ENCODE data around the gene NPFF. TPM values are rescaled to one million over a fixed set of nuclear protein-coding genes. Genes with fewer than 3 reads are reported as not detected.

NPFF gene
- total and polyA plus RNA-seq, 7 donors = not detected

DNA sequence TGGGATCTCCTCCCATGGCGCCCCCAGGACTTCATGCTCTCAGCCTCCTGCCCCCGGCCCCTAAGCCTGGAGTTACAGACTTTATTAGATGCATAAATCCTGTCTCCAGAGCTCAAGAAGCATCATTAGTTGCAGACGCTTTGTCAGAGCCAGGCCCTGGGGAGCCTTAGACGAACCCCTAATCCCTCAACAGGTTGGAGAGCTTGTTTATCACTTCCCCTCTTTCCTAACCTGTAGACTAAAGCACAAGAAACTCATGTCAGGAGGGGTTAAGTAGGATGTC is 260 bp upstream of the NPFF start:
- Histone ChIP-seq H3K4me1 (peaks cover 0 to 11% (median 7%) of the 10 kb centered on the region in 4 donors), H3K27ac (no peak overlapping the region), H3K4me3 (no peak overlapping the region), H3K36me3 (peaks cover 4 to 70% (median 25%) of the 10 kb centered on the region in 4 donors), H3K9me3 (no peaks in the 10 kb centered on the region), H3K27me3 (no peaks in the 10 kb centered on the region)
- no peak for TF ChIP-seq POLR2AphosphoS5 (IDR thresholded peaks at IDR 0.05)
- TF ChIP-seq POLR2A (IDR thresholded peaks at IDR 0.05) = no peak
- TF ChIP-seq, protein P1, sequence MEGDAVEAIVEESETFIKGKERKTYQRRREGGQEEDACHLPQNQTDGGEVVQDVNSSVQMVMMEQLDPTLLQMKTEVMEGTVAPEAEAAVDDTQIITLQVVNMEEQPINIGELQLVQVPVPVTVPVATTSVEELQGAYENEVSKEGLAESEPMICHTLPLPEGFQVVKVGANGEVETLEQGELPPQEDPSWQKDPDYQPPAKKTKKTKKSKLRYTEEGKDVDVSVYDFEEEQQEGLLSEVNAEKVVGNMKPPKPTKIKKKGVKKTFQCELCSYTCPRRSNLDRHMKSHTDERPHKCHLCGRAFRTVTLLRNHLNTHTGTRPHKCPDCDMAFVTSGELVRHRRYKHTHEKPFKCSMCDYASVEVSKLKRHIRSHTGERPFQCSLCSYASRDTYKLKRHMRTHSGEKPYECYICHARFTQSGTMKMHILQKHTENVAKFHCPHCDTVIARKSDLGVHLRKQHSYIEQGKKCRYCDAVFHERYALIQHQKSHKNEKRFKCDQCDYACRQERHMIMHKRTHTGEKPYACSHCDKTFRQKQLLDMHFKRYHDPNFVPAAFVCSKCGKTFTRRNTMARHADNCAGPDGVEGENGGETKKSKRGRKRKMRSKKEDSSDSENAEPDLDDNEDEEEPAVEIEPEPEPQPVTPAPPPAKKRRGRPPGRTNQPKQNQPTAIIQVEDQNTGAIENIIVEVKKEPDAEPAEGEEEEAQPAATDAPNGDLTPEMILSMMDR (IDR thresholded peaks at IDR 0.05) = no peak
- TF ChIP-seq EP300 (IDR thresholded peaks at IDR 0.05) = no peak
- 89 to 90% methylated on average over 4 of the region's 4 CpGs for WGBS, 2 donors
- intact Hi-C loops (cut with DNase I) = no loop called here
- no peak for DNase-seq

DNA sequence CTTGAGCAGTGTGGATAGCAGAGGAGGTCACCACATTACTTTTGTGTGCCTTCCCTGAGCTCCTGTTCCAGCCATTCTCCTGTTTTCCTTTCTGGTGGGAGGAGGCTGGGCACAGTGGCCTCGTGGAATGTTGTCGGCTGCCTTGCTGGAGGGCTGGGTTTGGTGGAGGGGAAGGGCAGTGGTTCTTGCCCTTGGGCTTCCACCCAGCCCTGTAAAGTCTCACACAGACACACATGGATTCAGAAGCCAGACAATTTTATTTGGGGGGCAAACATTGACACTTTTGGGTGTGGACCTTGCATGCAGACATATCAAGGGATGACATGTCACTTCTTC is 866 bp downstream of the NPFF start:
- Histone ChIP-seq H3K4me1 (peaks cover 0 to 22% (median 17%) of the 10 kb centered on the region in 4 donors), H3K4me3 (no peak overlapping the region), H3K27ac (peak overlapping the region in 1 of 4 donors; percentile 53), H3K9me3 (no peaks in the 10 kb centered on the region), H3K27me3 (no peaks in the 10 kb centered on the region), H3K36me3 (peaks cover 1 to 58% (median 20%) of the 10 kb centered on the region in 4 donors)
- TF ChIP-seq, protein P1 (IDR thresholded peaks at IDR 0.05) = no peak
- TF ChIP-seq POLR2A (IDR thresholded peaks at IDR 0.05) = no peak
- TF ChIP-seq EP300 (IDR thresholded peaks at IDR 0.05) = no peak
- TF ChIP-seq POLR2AphosphoS5 (IDR thresholded peaks at IDR 0.05) = no peak
- 60 to 62% methylated on average over 2 of the region's 2 CpGs for WGBS, 2 donors
- intact Hi-C loops (cut with DNase I) = no loop called here
- no peak for DNase-seq

DNA sequence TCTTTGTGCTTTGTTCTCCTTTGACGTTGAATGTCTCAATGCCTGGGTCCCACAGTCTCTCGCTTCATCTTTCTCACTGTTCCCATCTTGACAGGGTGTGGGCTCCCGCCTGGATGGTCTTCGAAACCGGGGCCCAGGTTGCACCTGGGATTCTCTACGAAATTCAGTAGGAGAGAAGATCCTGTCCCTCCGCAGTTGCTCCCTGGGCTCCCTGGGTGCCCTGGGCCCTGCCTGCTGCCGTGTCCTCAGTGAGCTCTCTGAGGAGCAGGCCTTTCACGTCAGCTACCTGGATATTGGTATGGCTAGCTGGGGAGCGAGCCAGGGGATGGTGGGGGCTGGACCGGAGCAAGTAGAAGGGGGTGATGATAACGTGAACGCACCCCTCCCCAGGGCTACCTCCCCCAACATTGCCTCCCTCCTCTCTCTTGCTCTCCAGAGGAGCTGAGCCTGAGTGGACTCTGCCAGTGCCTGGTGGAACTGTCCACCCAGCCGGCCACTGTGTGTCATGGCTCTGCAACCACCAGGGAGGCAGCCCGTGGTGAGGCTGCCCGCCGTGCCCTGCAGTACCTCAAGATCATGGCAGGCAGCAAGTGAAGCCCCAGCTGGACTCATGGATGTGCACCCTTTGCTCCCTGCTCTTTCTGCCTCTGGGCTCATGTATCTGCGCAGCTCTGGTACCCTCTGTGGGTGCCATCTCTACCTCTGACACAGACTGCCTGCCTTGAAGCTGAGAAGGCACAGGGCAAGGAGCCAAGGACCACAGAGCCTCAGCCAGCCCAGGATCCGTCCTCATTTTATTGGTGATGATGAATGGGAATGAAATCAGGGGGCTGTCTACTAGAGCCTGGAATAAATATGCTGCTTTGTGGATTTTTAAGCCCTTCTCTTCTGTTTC is 1.5 kb downstream of the NPFF start:
- WGBS, 2 donors = 83 to 85% methylated on average over 19 of the region's 19 CpGs
- peak; percentile 67 for DNase-seq
- Histone ChIP-seq H3K36me3 (peaks cover 0 to 52% (median 20%) of the 10 kb centered on the region in 4 donors), H3K9me3 (no peaks in the 10 kb centered on the region), H3K27ac (peak overlapping the region in 2 of 4 donors; percentile 46 to 53), H3K4me3 (no peak overlapping the region), H3K27me3 (no peaks in the 10 kb centered on the region), H3K4me1 (peaks cover 0 to 22% (median 18%) of the 10 kb centered on the region in 4 donors)
- intact Hi-C loops (cut with DNase I) = no loop called here
- TF ChIP-seq EP300 (IDR thresholded peaks at IDR 0.05) (no peak), POLR2AphosphoS5 (IDR thresholded peaks at IDR 0.05) (no peak), POLR2A (IDR thresholded peaks at IDR 0.05) (no peak)
- TF ChIP-seq, protein P1 (IDR thresholded peaks at IDR 0.05) = no peak

DNA sequence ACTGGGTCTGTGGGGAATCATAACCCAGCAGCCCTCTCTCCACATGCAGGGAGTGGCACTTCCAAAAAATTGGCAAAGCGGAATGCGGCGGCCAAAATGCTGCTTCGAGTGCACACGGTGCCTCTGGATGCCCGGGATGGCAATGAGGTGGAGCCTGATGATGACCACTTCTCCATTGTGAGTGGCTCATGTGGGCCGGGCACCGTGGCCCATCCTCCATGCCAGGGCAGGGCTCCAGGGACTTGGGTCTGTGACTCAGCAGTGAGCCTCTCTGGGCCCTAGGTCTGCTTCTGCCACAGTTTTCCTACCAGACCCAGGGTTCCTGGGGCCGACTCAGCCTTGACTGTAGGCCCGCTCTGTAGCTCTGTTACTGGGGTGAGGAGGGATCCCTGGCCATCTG is 2.2 kb downstream of the NPFF start:
- Histone ChIP-seq H3K36me3 (peaks cover 0 to 45% (median 17%) of the 10 kb centered on the region in 4 donors), H3K4me3 (no peak overlapping the region), H3K9me3 (no peaks in the 10 kb centered on the region), H3K27ac (peak overlapping the region in 2 of 4 donors; percentile 46 to 53), H3K4me1 (peaks cover 0 to 26% (median 19%) of the 10 kb centered on the region in 4 donors), H3K27me3 (no peaks in the 10 kb centered on the region)
- intact Hi-C loops (cut with DNase I) = no loop called here
- WGBS, 2 donors = 88 to 92% methylated on average over 10 of the region's 10 CpGs
- no peak for DNase-seq
- TF ChIP-seq POLR2AphosphoS5 (IDR thresholded peaks at IDR 0.05) (peak in 1 of 4 donors; percentile 28), POLR2A (IDR thresholded peaks at IDR 0.05) (no peak)

DNA sequence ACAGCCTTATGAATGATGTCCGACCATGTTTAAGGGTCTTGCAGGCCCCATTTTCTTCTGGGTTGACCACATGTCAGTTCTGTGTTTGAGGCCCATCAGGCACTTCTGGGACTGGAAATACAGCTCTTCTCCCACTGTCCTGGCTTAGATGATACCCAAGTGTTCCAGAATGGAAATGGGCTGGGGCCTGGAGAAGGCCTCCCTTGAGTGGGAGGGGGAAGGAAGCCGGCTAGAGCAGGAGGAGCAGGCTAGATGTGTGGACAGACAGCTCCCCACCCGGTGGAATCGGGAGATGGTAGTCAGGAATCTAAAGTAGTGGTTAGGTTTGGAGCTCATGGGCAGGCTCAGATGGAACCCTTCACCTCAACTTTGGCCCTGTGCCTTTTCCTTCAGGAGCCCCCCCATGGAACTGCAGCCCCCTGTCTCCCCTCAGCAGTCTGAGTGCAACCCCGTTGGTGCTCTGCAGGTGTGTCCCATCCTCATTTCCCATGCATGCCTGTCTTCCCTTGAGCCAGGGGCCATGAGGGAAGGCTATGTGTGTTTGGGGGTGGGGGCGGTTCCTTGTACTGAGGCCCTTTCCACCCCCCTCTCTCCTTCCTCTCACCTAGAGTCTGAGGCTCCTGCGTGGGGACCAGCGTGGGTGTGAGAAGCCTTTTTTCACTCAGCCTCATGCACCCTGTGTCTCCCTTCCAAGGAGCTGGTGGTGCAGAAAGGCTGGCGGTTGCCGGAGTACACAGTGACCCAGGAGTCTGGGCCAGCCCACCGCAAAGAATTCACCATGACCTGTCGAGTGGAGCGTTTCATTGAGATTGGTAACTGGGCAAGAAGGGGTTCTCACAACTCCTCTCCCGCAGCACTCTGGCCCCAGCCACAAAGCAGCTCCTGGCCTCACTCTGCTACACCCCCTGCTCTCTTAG is 3.0 kb downstream of the NPFF start:
- DNase-seq = peak; percentile 66
- no peak overlapping the region for H3K4me3 ChIP-seq
- peak overlapping the region in 1 of 4 donors; percentile 53 for H3K27ac ChIP-seq
- peaks cover 0 to 32% (median 22%) of the 10 kb centered on the region in 4 donors for H3K4me1 ChIP-seq
- H3K27me3 ChIP-seq = no peaks in the 10 kb centered on the region
- 85 to 89% methylated on average over 14 of the region's 14 CpGs for WGBS, 2 donors
- peaks cover 0 to 38% (median 17%) of the 10 kb centered on the region in 4 donors for H3K36me3 ChIP-seq
- H3K9me3 ChIP-seq = no peaks in the 10 kb centered on the region
- intact Hi-C loops (cut with DNase I) = loop anchor here (5.0 kb wide), 2 partner anchors 182 to 452 kb away; partner anchors contain the start of genes AAAS and TNS2
- TF ChIP-seq POLR2AphosphoS5 (IDR thresholded peaks at IDR 0.05) (no peak), EP300 (IDR thresholded peaks at IDR 0.05) (no peak), POLR2A (IDR thresholded peaks at IDR 0.05) (no peak)
- TF ChIP-seq, protein P1 (IDR thresholded peaks at IDR 0.05) = no peak

Data from sigmoid colon (tissue), 7 donors.